Ectodermal cell (in vitro differentiated cells): ENCODE data around the gene THSD4.

ENCODE experiments used
- H3K27ac ChIP-seq: 2 replicates; pipeline ENCODE4 v1.7.0; 2013; ENCODE audit warnings: mild to moderate bottlenecking, low read depth, low read length; ENCODE audit not compliant: insufficient read depth, poor library complexity, severe bottlenecking
- H3K27me3 ChIP-seq: 2 replicates; pipeline ENCODE4 v1.7.0; 2013; ENCODE audit warnings: mild to moderate bottlenecking, low read length; ENCODE audit not compliant: insufficient read depth, control insufficient read depth, poor library complexity, severe bottlenecking
- H3K36me3 ChIP-seq: one replicate; pipeline ENCODE4 v1.7.0; 2013; ENCODE audit warnings: low read length; ENCODE audit not compliant: control insufficient read depth, insufficient read depth
- H3K4me1 ChIP-seq: one replicate; pipeline ENCODE4 v1.7.0; 2013; ENCODE audit warnings: low read length; ENCODE audit not compliant: control insufficient read depth, insufficient read depth
- H3K4me3 ChIP-seq: 2 replicates; pipeline ENCODE4 v1.7.0; 2013; ENCODE audit warnings: low read depth, low read length, control low read depth; ENCODE audit not compliant: insufficient read depth
- H3K9me3 ChIP-seq: 2 replicates; pipeline ENCODE4 v1.7.0; 2013; ENCODE audit warnings: mild to moderate bottlenecking, low read length, moderate library complexity; ENCODE audit not compliant: control insufficient read depth
- WGBS, 2 experiments: methylation state at CpG; one replicate each; pipeline ENCODE4 v1.1.7; 2013; ENCODE audit warnings: missing lambda C conversion rate in 2 of 2; 5-methylcytosine and 5-hydroxymethylcytosine counted together

Gene THSD4

GRCh38 chr15:71295603-71296314 is 180.5 kb downstream of the THSD4 start:
- Histone ChIP-seq H3K9me3 (no peaks in the 10 kb centered on the region), H3K27ac (no peak overlapping the region), H3K4me1 (no peaks in the 10 kb centered on the region), H3K27me3 (no peaks in the 10 kb centered on the region), H3K4me3 (no peak overlapping the region), H3K36me3 (no peaks in the 10 kb centered on the region)
- 57 to 60% methylated on average over 3 of the region's 3 CpGs for WGBS, 2 experiments

DNA sequence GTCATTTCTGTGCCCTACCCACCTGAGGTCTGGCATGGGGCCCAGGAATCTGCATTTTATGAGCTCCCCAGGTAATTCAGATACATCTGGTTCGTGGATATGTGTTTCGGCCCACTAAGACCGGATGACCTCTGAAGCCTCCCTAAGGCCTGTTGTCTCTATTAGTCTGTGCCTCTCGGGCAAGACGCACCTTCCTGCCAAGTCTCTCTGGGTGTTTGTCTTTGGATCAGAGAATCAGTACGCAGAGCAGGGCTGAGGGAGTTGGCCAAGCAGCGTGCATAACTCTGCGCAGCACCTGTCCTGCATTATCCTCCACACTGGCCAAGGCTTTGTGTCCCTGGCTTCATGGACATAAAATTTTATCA is 181.0 kb downstream of the THSD4 start:
- no peaks in the 10 kb centered on the region for H3K36me3 ChIP-seq
- H3K27ac ChIP-seq = no peak overlapping the region
- H3K4me3 ChIP-seq = no peak overlapping the region
- 96 to 97% methylated on average over 8 of the region's 8 CpGs for WGBS, 2 experiments
- H3K9me3 ChIP-seq = no peaks in the 10 kb centered on the region
- no peaks in the 10 kb centered on the region for H3K4me1 ChIP-seq
- H3K27me3 ChIP-seq = no peaks in the 10 kb centered on the region

- whole genome bisulfite sequencing, 2 experiments = 92 to 93% methylated on average over 5 of the region's 5 CpGs
Observed at GRCh38 chr15:71301958-71302621, 186.8 kb downstream of the THSD4 start.

DNA sequence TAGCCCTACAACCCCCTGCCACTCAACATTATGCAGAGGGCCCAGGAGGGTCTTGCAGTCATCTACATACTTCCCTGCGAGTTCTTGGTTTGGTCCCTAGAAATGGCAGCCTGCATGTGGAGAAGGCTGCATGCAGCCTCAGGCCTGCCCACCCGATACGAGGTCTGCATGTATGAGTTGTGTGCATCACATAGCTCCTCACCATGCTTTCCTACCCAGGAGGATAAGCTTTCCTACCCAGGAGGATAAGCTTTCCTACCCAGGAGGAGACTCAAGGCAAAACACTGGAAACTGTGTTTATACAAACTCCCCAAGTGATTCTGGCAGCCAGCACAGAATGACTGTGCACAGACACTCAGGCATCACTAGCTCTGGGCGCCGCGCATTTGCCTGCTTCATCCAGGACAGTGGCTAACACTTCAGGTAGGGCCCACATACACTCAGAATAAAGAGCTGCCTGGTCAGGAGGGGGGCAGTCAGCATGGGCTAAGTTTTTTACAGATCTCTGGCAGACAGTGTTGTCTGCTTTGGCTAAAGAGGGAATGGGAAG is 187.7 kb downstream of the THSD4 start:
- H3K4me3 ChIP-seq = no peak overlapping the region
- WGBS, 2 experiments = 94 to 96% methylated on average over 6 of the region's 6 CpGs
- H3K9me3 ChIP-seq = no peaks in the 10 kb centered on the region
- H3K27me3 ChIP-seq = no peaks in the 10 kb centered on the region
- H3K4me1 ChIP-seq = no peaks in the 10 kb centered on the region
- H3K36me3 ChIP-seq = no peaks in the 10 kb centered on the region
- H3K27ac ChIP-seq = no peak overlapping the region

More at GRCh38 chr15:71301958-71302621, 186.8 kb downstream of the THSD4 start:
- Histone ChIP-seq H3K27me3 (no peaks in the 10 kb centered on the region), H3K4me1 (no peaks in the 10 kb centered on the region), H3K4me3 (no peak overlapping the region), H3K27ac (no peak overlapping the region), H3K9me3 (no peaks in the 10 kb centered on the region), H3K36me3 (no peaks in the 10 kb centered on the region)

DNA sequence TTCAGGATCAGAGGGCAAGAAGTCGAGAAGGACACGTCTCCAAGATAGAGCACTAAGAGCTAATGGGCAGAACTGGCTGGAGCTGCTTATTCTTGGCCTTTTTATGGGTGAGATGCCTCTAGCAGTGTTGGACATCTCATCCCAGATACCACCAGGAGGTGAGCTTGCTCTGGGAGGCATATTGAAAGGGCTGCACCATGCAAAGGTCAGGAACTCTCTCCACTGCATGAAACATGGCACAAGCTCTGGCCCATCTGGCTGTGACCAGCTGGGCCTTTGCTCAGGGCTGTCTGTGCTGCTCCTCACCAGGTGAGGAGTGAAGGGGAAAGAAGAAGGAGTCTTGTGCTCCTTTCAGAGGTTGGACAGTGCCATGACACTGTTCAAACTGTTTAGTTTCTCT is 188.7 kb downstream of the THSD4 start:
- Histone ChIP-seq H3K4me1 (no peaks in the 10 kb centered on the region), H3K36me3 (no peaks in the 10 kb centered on the region), H3K27me3 (no peaks in the 10 kb centered on the region), H3K4me3 (no peak overlapping the region), H3K9me3 (no peaks in the 10 kb centered on the region), H3K27ac (no peak overlapping the region)
- WGBS, 2 experiments = 93 to 100% methylated on average over 2 of the region's 2 CpGs

GRCh38 chr15:71304681-71305080 is 189.4 kb downstream of the THSD4 start:
- no peaks in the 10 kb centered on the region for H3K36me3 ChIP-seq
- no peaks in the 10 kb centered on the region for H3K9me3 ChIP-seq
- no peaks in the 10 kb centered on the region for H3K4me1 ChIP-seq
- WGBS, 2 experiments = 81 to 97% methylated on average over 4 of the region's 4 CpGs
- H3K27ac ChIP-seq = no peak overlapping the region
- H3K27me3 ChIP-seq = no peaks in the 10 kb centered on the region
- no peak overlapping the region for H3K4me3 ChIP-seq

DNA sequence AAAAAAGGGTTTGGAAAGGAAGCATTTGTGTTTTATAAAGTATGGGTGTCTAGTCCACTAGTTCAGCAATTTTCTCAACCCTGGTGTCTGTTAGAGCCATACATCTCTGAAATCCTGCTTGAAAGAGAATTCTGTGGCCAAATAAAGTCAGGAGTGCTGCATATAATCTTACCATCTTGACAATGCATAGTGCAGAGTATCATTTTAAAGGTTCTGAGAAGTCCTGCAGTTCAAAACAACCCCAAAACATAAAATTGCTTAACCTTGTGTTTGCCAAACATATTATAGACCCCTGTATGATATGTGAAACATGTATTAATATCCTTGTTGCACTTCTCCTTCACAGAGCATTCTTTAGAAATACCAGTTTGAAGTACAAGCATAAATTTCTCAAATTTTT is 191.3 kb downstream of the THSD4 start:
- peaks cover 6% of the 10 kb centered on the region for H3K4me1 ChIP-seq
- H3K36me3 ChIP-seq = no peaks in the 10 kb centered on the region
- H3K27ac ChIP-seq = no peak overlapping the region

GRCh38 chr15:71312194-71312708 is 197.0 kb downstream of the THSD4 start:
- H3K36me3 ChIP-seq = no peaks in the 10 kb centered on the region
- peaks cover 34% of the 10 kb centered on the region for H3K4me1 ChIP-seq
- H3K27me3 ChIP-seq = no peaks in the 10 kb centered on the region
- WGBS, 2 experiments = 76 to 79% methylated on average over 8 of the region's 8 CpGs
- H3K27ac ChIP-seq = no peak overlapping the region
- H3K4me3 ChIP-seq = no peak overlapping the region
- H3K9me3 ChIP-seq = no peaks in the 10 kb centered on the region

More for the DNA sequence above, 191.3 kb downstream of the THSD4 start:
- H3K9me3 ChIP-seq = no peaks in the 10 kb centered on the region
- no peak overlapping the region for H3K4me3 ChIP-seq
- no peaks in the 10 kb centered on the region for H3K27me3 ChIP-seq

DNA sequence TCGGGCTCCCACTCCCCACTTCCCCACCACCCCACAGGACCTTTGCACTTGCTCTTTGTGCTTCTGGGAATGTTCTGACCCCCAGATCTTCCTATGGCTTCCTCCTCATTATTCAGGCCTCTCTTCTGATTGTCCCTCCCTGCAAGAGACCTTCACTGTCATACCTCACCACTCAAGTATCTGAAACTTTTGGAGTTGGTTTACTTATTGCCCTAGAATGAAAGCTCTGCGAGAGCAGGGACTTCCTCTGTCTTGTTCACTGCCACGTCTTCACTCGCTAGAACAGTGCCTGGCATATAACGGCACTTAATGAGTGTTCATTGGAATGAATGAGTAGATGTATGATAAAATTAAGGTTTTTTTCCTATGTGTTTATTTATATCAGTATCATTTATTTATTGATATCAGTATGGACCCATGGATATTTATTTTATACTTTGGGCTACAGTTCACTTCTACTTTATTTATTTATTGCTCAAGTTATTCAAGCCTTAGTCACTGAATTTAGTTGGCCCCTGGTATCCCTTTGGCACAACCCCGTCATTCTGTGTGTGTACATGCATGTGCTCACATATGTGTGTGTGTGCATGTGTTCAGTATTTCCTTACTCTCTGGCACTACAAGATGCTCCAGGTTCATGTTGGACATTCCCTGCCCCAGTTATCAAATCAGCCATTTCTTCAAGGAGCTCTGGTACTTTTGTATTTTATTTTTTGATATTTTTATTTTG is 197.6 kb downstream of the THSD4 start:
- Histone ChIP-seq H3K27me3 (no peaks in the 10 kb centered on the region), H3K4me1 (peaks cover 34% of the 10 kb centered on the region), H3K27ac (no peak overlapping the region), H3K4me3 (no peak overlapping the region), H3K36me3 (no peaks in the 10 kb centered on the region), H3K9me3 (no peaks in the 10 kb centered on the region)
- WGBS, 2 experiments = 84 to 87% methylated on average over 6 of the region's 6 CpGs

DNA sequence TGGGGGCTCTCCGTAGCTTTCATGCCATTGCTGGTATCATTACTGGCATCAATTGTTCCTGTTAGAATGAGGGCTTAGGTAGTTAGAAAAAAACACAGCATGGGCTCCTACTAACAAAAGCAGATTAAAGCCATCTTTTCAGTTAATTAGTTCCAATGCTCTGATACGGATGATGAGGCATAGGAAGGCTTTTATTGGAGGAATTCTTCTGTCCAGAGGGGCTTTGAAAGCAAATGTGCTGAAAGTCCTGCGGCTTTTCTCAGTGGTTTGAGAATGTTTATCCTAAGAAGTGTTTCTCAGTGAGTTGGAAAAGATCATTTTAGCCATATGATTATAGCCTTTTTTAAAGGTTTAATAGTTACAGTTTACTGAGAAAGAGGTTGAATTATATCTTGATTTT is 198.5 kb downstream of the THSD4 start:
- WGBS, 2 experiments = 10 to 12% methylated on average over 3 of the region's 3 CpGs
- H3K36me3 ChIP-seq = no peaks in the 10 kb centered on the region
- H3K4me3 ChIP-seq = no peak overlapping the region
- H3K27ac ChIP-seq = no peak overlapping the region
- no peaks in the 10 kb centered on the region for H3K27me3 ChIP-seq
- H3K4me1 ChIP-seq = peaks cover 34% of the 10 kb centered on the region
- H3K9me3 ChIP-seq = no peaks in the 10 kb centered on the region
